Stimulated activated CD4-positive, alpha-beta T cell treated with anti-CD3 and anti-CD28 coated beads, Interleukin-2, amount 100 ng/mL, for 48 hours (primary cell): ENCODE measurements around the gene SEPTIN14.
"Not testable (repeated sequence)": the region's sequence is repeated elsewhere in the genome, so short reads cannot be mapped to it uniquely, and the experiment has no call there.

Experiments
- DNase-seq, 2 donors: peaks; one replicate each; pipeline ENCODE4 v3.0.0-alpha.2; 2020

The SEPTIN14 gene

DNA sequence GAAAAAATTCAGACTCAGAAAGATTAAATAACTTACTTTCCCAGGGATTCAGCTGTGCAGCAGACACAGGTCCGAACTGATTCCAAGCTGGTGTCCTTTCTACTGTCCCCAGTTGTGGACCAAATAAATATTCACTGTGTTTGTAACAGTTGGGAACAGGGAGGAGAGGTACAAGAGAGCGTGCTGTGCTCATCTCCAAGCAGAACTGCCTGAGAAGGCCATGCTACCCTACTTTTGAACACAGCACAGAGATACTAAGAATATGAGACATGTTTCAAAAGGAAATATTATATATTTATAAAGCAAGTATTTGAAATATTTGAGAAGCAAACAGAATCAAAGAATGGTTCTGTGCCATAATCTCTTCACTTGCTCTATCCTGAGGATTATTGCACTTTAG is at the start of gene SEPTIN14:
Gene SEPTIN14, minus strand, starts transcription at position 101 of the 400 bp plus-strand sequence. CDS start 756 bp downstream, outside the sequence.
- DNase-seq, result not testable (repeated sequence)

DNA sequence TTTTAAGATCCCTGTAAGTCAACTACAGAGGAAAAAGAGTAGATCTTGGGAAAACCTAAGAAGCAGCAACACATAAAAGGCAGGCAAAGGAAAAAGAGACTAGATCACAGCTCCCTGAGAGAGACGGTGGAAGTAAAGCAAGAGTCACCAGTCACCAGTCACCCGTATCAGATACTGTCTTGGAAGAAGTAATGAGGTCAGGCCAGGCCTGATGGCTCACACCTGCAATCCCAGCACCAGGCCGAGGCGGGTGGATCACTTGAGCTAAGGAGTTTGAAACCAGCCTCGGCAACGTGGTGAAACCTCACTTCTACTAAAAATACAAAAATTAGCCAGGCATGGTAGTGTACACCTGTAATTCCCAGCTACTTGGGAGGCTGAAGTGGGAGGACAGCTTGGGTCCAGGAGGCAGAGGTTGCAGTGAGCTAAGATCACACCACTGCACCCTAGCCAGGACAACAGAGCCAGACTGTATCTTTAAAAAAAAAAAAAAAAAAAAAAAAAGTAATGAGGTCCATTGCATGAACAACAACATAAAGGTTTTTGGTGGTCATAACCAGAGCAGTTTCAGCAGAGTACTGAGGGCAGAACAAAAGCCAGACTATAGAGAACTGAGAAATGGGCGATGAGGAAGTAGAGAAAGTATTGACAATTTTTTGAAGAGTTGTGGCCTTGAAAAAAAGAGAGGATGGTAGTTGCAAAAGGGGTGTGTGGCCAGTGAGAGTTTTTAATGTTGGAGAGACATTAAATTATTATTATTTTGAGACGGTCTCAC is 41.6 kb upstream of the SEPTIN14 start:
- DNase-seq, result no peak

DNA sequence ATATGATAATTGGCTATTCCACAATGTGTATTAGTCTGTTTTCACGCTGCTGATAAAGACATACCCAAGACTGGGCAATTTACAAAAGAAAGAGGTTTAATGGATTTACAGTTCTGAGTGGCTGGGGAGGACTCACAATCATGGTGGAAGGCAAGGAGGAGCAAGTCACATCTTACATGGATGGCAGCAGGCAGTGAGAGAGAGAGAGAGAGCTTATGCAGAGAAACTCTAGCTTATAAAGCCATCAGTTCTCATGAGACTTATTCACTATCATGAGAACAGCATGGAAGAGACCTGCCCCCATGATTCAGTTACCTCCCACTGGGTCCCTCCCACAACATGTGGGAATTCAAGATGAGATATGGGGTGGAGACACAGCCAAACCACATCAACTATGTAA is 38.5 kb upstream of the SEPTIN14 start:
- DNase-seq, result not testable (repeated sequence)

DNA sequence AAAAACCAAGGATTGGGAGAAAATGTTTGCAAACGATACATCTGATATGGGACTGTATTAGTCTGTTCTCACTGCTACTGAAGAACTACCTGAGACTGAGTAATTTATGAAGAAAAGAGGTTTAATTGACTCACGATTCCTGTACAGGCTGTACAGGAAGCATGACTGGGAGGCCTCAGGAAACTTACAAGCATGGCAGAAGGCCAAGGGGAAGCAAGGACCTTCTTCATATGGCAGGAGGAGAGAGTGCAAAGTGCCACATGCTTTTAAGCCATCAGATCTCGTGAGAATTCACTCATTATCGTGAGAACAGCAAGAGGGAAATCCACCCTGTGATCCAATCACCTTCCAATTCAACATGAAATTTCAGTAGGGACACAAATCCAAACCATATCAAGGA is 35.7 kb upstream of the SEPTIN14 start:
- no peak for DNase-seq

DNA sequence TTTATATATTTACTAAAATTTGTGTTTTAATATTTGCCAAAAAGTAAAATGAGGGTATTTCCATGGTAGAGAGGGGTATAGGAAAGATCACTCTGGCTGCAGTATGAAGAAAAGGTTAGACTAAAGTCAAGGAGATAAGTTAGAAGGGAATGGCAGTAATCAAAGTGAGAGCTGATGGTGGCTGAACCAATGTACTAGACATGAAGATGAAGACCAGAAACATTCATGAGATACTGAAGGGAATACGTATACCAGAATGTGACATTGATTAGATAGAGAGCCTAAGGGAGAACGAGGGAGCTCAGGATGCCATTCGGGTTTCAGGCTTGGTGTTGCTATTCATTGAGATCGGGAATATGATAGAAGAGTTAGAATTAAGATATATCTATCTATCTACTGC is 32.5 kb upstream of the SEPTIN14 start:
- DNase-seq, result no peak

DNA sequence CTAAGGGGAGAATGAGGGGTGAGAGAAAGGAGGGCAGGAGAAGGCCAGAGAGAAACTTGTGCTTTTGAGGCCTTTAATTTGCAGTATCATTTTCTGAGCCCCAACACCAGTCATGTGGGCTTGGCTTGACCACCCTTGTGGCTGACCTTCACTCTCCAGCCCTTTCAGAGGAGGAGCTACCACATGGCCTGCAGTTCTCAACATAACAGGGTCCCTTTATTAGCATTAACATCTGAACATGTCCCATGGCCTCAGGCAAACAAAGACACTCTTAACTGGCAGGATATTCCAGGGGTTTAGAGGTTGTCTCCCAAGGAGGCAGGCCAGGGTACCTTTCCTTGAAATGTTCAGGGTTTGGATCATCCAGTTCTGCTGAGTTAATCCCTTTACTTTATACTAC is 31.4 kb upstream of the SEPTIN14 start:
- no peak for DNase-seq

DNA sequence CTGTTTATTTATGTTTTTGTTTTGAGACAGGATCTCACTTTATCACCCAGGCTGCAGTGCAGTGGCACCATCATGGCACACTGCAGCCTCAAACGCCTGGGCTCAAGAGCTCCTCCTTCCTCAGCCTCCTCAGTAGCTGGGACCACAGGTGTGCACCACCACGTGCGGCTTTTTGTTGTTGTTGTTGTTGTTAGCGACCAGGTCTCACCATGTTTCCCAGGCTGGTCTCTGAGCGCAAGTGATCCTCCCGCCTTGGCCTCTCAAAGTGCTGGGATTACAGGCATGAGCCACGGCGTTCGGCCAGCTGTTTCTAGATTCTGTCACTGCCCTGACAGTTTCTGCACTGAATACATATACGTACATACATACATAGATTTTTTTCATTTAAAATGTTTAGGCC is 25.8 kb upstream of the SEPTIN14 start:
- not testable (repeated sequence) for DNase-seq

DNA sequence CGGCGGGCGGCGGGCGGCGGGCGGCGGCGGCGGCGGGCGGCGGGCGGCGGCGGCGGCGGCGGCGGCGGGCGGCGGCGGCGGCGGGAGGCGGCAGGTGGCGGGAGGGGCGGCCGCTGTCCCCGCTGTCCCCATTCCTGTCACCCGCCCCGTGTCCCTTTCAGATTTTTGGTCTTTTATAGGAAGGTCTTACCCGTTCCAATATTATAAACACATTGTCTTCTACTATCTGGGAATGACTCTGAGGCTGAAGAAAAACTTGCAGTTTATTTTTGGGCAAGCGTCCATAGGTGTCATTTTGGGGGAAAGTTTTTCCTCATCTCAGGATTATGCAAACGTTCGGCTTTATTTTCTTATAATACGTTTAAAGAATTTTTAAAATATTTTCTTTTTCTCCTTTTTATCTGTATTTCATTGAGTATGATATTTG is 25.3 kb upstream of the SEPTIN14 start:
- DNase-seq, result peak in 1 of 2 donors; percentile 2

DNA sequence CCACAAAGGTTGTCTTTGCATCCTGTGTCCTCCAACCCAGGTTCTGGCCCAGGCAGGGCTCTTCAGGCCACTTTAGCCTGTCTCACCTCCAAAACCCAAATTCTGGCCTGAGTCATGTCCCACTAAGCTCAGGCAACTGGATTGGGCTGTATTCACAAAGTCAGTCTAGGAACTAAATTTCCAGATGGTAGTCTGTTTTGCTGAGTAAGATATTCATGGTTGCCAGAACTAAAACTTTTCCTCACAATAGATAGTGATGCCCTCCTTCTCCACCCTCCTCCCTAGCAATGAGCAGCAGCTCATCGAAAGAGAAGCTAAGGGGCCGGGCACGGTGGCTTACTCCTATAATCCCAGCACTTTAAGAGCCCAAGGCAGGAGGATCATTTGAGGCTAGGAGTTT is 21.8 kb upstream of the SEPTIN14 start:
- no peak for DNase-seq

DNA sequence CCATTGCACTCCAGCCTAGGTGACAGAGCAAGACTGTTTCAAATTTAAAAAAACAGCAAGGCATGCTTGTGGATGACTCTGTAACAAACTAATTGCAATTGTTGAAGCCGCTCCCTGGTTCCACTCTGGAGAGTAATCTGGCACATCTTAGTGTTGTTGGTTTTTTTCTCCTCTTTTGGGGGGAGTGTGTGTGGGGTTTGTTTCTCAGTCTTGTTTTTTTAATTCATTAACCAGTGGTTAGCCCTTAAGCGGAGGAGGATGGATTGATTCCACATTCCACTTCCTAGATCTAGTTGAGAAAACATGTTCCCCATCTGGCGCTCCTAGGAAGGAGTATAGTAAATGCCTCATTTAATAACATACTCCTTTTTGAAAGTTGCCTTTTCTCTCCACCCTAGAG is 16.1 kb upstream of the SEPTIN14 start:
- no peak for DNase-seq

DNA sequence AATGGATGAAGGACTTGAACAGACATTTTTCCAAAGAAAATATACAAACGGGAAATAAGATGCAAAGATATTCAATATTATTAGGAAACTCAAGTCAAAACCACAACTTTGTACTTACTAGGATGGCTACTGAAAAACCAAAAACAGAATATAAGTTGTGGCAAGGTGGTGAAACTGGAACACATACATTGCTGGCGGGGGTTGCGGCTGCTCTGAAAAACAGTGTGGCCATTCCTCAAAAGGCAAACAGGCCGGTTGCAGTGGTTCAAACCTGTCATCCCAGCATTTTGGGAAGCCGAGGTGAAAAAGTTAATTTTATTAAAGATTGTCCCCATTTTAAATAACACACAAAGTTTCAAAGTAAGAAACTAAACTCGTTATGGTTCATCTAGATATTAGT is 14.8 kb upstream of the SEPTIN14 start:
- no peak for DNase-seq

DNA sequence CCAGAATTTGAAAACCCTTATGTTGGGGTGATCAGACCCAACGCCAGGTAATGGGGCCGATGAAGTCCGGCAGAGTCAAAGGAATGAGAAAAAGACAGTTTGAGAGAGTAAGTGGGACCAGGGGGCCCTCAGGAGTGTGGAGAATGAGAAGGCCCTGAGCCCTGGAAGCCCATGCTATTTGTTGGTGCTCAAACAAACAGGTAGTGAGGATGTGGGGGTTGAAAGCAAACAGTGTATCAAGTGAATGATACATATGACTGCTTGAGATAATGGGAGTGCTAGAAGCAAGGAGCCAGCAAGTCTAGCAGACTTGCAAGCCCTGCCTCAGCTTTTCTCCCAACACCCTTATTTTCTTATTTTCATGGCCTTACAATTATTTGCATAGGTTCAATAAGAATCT is 11.2 kb upstream of the SEPTIN14 start:
- DNase-seq, result no peak

DNA sequence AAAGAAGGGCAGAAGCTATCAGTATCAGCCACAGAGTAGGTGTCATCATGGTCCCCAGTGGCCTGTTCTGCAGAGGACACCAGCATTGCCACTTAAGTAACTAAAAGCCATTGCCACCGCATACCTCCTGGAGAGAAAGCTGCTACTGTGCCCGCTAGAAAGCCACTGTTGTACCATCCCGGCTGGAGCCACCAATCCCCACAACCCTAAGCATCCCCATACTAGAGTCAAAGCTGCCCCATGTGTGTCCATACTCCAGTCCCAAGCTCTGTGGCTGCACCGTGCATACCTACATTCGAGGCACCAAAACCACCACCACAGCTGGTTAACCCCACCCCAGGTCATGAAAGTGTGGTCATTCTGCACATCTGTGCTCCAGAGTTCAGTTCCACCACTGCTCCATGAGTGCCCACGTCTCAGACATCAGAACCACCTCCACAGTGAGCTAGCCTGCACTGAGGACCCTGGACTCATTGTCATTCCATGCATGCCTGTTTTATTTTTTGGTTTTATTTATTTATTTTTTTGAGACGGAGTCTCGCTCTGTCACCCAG is 9.5 kb upstream of the SEPTIN14 start:
- DNase-seq, result no peak

DNA sequence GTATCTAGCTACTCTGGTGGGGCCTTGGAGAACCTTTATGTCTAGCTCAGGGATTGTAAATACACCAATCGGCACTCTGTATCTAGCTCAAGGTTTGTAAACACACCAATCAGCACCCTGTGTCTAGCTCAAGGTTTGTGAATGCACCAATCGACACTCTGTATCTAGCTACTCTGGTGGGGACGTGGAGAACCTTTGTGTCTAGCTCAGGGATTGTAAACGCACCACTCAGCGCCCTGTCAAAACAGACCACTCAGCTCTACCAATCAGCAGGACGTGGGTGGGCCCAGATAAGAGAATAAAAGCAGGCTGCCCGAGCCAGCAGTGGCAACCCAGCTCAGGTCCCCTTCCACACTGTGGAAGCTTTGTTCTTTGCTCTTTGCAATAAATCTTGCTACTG is 6.4 kb upstream of the SEPTIN14 start:
- DNase-seq, result not testable (repeated sequence)

DNA sequence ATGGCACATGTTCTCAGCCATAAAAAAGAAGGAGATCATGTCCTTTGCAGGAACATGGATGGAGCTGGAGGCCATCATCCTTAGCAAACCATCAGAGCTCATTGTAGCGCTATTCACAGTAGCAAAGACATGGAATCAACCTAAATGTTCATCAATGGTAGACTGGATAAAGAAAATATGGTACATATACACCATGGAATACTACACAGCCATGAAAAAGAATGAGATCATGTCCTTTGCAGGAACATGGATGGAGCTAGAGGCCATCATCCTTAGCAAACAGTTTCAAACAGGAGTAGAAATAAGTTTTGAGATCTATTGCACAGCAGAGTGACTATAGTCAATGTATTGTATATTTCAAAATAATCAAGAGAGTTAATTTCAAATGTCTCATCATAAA is 17.4 kb downstream of the SEPTIN14 start:
- not testable (repeated sequence) for DNase-seq

DNA sequence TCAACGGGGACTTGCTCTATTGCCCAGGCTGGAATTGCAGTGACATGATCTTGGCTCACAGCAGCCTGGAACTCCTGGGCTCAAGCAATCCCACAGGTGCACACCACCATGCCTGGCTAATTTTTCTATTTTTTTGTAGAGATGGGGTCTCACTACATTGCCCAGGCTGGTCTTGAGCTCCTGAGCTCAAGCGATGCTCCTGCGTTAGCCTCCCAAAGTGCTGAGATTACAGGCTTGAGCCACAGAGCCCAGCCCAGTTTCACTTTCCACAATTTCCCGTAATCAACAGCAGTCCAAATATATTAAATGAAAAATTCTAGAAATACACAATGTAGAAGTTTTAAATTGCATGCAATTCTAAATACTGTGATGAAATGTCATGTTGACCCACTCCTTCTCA is 24.0 kb downstream of the SEPTIN14 start:
- no peak for DNase-seq

DNA sequence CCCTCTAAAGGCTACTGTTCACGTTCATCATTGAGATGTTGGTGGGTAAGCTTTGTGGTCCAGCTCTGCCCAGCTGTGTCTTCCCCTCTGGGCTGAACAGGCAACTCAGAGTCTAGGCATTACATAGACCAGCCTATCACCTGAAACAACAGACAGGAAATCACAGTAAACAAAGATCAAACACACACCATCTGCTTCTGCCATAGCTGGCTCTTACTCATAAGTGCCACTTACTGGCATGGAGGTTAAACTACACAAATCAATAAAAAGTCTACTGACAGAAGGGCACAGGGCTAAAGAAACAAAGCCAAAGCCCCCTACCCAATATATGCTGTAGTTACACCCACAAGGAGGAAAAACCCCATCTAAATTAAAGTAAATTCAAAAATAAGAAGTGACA is 35.0 kb downstream of the SEPTIN14 start:
- DNase-seq, result no peak

DNA sequence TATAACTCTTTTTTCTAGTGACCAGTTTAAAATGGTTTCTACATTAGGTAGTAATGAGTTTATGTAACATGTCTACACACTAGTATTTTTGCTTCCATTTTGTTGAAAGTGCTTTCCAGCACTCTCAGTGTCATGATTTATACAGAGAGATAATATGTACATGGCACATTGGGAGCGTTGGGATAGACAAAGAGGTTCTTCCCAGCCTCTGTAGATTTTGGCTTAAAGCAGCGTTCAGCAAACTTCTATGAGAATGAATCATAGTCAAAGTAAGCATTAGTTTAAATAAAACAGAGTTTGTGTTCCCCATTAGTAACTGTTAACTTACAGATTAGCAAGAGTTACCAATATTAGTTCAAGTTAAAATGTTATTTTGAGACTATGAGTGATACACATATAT is 43.9 kb downstream of the SEPTIN14 start:
- no peak for DNase-seq

DNA sequence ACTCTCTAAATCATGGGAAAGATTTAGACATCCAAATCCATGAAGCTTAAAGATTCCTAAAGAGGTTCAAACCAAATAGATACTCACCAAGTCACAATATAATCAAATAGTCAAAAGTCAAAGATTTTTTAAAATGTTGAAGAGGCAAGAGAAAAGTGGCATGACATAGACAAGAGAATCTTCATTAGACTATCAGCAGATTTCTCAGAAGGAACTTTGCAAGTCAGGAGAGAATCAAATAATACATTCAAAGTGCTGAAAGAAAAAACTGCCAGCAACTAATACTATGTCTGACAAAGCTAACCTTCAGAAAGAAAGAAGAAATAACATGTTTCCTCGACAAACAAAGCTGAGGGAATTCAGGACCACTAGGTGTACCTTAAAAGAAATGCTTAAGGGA is 65.3 kb downstream of the SEPTIN14 start:
- DNase-seq, result not testable (repeated sequence)

DNA sequence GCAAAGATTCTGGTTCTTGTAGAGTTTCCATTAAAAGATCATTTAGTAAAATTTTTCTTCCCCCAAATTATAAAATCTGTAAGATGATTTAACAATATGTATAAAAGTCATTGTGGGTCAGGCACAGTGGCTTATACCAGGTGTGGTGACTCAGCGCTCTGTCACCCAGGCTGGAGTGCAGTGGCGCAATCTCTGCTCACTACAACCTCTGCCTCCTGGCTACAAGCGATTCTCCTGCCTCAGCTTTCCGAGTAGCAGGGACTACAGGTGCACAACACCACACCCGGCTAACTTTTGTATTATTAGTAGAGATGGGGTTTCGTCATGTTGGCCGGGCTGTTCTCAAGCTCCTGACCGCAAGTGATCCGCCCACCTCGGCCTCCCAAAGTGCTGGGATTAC is 68.0 kb downstream of the SEPTIN14 start:
- no peak for DNase-seq

DNA sequence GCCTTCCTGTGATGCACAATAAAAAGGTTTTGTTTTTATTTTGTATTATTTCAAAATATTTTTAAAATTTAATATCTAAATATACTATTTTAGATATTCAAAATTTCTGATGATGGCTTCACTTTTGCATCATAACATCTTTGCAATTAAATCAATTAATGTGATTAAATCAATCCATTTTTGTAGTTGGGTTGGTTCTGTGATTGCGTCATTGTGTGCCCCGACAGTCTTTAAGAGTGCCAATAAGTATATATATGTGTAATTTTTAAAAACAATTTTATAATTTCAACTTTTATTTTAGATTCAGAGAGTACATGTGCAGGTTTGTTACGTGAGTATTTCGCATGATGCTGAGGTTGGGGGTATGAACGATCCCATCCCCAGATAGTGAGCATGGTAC is 70.5 kb downstream of the SEPTIN14 start:
- no peak for DNase-seq

DNA sequence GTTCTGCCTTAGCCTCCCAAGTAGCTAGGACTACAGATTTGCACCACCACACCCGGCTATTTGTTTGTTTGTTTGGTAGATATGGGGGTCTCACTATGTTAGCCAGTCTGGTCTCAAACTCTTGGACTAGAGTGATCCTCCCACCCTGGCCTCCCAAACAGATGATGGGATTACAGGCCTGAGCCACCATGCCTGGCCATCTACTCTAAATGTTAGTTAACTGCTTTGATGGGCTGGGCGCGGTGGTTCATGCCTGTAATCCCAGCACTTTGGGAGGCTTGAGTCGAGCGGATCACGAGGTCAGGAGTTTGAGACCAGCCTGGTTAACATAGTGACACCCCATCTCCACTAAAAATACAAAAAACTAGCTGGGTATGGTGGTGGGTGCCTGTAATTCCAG is 74.8 kb downstream of the SEPTIN14 start:
- no peak for DNase-seq

DNA sequence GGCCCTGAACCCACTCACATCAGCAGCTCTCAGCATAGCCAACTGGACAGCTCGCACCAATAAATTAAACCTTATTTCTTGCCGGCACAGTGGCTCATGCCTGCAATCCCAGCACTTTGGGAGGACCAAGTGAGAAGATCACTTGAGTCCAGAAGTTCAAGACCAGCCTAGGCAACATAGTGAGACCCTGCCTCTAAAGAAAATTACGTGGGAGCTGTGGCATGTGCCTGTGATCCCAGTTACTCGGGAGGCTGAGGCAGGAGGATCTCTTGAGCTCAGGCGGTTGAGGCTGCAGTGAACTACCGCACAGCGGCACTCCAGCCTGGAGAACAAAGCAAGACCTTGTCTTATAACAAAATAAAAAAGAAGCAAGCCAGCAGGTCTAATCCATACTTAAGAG is 75.7 kb downstream of the SEPTIN14 start:
- DNase-seq, result no peak

DNA sequence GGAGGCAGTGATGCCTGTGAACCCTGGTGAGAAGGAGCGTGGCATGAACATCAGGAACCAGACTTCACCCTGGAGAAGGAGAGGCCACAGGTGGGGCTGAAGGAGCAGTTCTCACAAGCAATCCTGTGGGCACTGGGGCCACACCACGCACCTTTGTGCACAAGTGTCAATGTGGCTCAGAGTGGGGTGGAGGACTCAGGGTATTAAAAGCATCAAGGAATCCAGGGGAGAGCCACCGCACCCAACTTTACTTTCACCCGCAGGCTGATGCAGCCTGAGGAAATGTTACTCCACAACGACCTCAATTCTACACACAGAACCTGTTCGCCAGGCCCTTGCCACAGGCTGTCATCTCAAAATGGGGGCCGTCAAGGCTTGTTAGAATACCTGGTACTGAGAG is 77.1 kb downstream of the SEPTIN14 start:
- not testable (repeated sequence) for DNase-seq

DNA sequence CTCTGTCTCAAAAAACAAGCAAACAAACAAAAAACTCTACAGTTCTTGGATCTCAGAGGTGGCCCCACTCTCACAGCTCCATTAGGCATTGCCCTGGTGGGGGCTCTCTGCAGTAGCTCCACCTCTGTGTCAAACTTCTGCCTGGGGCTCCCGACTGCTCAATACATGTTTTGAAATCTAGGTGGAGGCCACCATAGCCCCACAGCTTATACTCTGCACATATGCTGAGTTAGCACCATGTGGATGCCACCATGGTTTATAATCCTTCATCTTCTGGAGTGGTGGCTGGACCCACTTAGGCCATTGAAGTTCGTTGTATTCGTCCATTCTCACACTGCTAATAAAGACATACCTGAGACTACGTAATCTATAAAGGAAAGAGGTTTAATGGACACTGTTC is 78.4 kb downstream of the SEPTIN14 start:
- DNase-seq, result no peak
